H1 (cell line): ENCODE data around the gene MBTPS1. TPM values are rescaled to one million over a fixed set of nuclear protein-coding genes. Genes with fewer than 3 reads are reported as not detected.

Experiments
- CTCF ChIA-PET: fragments of 300-600 bp; sonication (Branson Sonifier 250); formaldehyde crosslinking; loops from one replicate; lab custom pipeline; 2021; ENCODE audit not compliant: partially characterized antibody; lab: Charles Lee
- POLR2A ChIA-PET: fragments of 300-600 bp; sonication (Branson Sonifier 250); formaldehyde crosslinking; loops from one replicate; lab custom pipeline; 2021; ENCODE audit warnings: inconsistent platforms; ENCODE audit not compliant: partially characterized antibody; lab: Charles Lee
- DNase-seq, 2 experiments: peaks; one replicate each; pipeline versions ENCODE4 v3.0.0 to v3.0.0-alpha.2; 2010 to 2022; ENCODE audit warnings: low spot score in 2 of 2, low read depth in 1 of 2, mixed read lengths in 1 of 2
- FAIRE-seq: peaks from 2 replicates; lab custom pipeline; 2011; peaks lifted over from hg19 to GRCh38; lab: Jason Lieb, UNC
- H2AFZ ChIP-seq: 2 replicates; pipeline ENCODE4 v1.8.1; 2012; ENCODE audit warnings: low read length, inconsistent platforms
- H2AK5ac ChIP-seq: 2 replicates; pipeline ENCODE4 v1.6.1; 2013; ENCODE audit warnings: low read depth, low read length
- H2BK120ac ChIP-seq: replicated peaks from 2 replicates; pipeline ENCODE3; 2013; ENCODE audit warnings: low read depth, low read length, inconsistent platforms
- H2BK12ac ChIP-seq: 2 replicates; pipeline ENCODE4 v1.6.1; 2013; ENCODE audit warnings: low read depth, low read length
- H2BK15ac ChIP-seq: 2 replicates; pipeline ENCODE4 v1.6.1; 2013; ENCODE audit warnings: low read length
- H2BK20ac ChIP-seq: 2 replicates; pipeline ENCODE4 v1.6.1; 2013; ENCODE audit warnings: low read length
- H2BK5ac ChIP-seq: 2 replicates; pipeline ENCODE4 v1.6.1; 2013; ENCODE audit warnings: low read depth, low read length
- H3K14ac ChIP-seq: 2 replicates; pipeline ENCODE4 v1.6.1; 2013; ENCODE audit warnings: inconsistent platforms; ENCODE audit not compliant: insufficient read length
- H3K18ac ChIP-seq: 2 replicates; pipeline ENCODE4 v1.6.1; 2013; ENCODE audit warnings: low read length; ENCODE audit errors: extremely low read depth
- H3K23ac ChIP-seq: 2 replicates; pipeline ENCODE4 v1.6.1; 2013; ENCODE audit warnings: inconsistent platforms; ENCODE audit not compliant: insufficient read length
- H3K23me2 ChIP-seq: 2 replicates; pipeline ENCODE4 v1.6.1; 2013; ENCODE audit warnings: low read depth, low read length
- H3K27ac ChIP-seq: 2 replicates; pipeline ENCODE4 v1.6.1; 2011; ENCODE audit warnings: low read depth, low read length, inconsistent platforms
- H3K27me3 ChIP-seq, 4 experiments: replicated peaks in 1 of 4; 1 replicate in 1 of 4; 2 replicates in 3 of 4; pipeline versions ENCODE4 v1.6.1 to v1.8.1; 2011 to 2013; ENCODE audit warnings: low read length in 3 of 4, mild to moderate bottlenecking in 3 of 4, inconsistent platforms in 2 of 4, mixed read lengths in 2 of 4, moderate library complexity in 1 of 4; ENCODE audit not compliant: control insufficient read depth in 3 of 4, insufficient read depth in 3 of 4; ENCODE audit errors: extremely low read depth in 1 of 4
- H3K36me3 ChIP-seq, 4 experiments: 2 replicates each; pipeline versions ENCODE4 v1.6.1 to v1.8.1; 2011 to 2013; ENCODE audit warnings: mild to moderate bottlenecking in 4 of 4, low read length in 3 of 4, moderate library complexity in 2 of 4, control low read depth in 1 of 4, inconsistent platforms in 1 of 4; ENCODE audit not compliant: insufficient read depth in 4 of 4, control insufficient read depth in 2 of 4
- H3K4ac ChIP-seq: replicated peaks from 2 replicates; pipeline ENCODE3; 2013; ENCODE audit warnings: low read length, low read depth, mixed read lengths, inconsistent platforms; ENCODE audit not compliant: insufficient read length
- H3K4me1 ChIP-seq, 4 experiments: replicated peaks in 1 of 4; 1 replicate in 1 of 4; 2 replicates in 3 of 4; pipeline versions ENCODE4 v1.6.1 to v1.8.1; 2011 to 2013; ENCODE audit warnings: low read length in 3 of 4, inconsistent platforms in 2 of 4, mixed read lengths in 1 of 4; ENCODE audit not compliant: insufficient read depth in 4 of 4, control insufficient read depth in 3 of 4
- H3K4me2 ChIP-seq, 2 experiments: 2 replicates each; pipeline versions ENCODE4 v1.6.1 to v1.8.1; 2011 to 2013; ENCODE audit warnings: low read depth in 2 of 2, low read length in 2 of 2, control low read depth in 1 of 2, inconsistent platforms in 1 of 2, mild to moderate bottlenecking in 1 of 2; ENCODE audit not compliant: insufficient read depth in 1 of 2
- H3K4me3 ChIP-seq, 4 experiments: fragments of 200-600, 300-600 bp in 1 of 4; sonication (generic), shearing (Covaris generic), sonication (Bioruptor Twin) in 1 of 4; 2 replicates each; pipeline versions ENCODE4 v1.5.1 to v1.8.1; 2011 to 2016; ENCODE audit warnings: low read length in 4 of 4, low read depth in 3 of 4, control low read depth in 2 of 4, inconsistent platforms in 2 of 4, mild to moderate bottlenecking in 2 of 4, mixed read lengths in 1 of 4, moderate library complexity in 1 of 4; ENCODE audit not compliant: insufficient read depth in 2 of 4; ENCODE audit errors: extremely low read depth in 1 of 4
- H3K56ac ChIP-seq: replicated peaks from 2 replicates; pipeline ENCODE3; 2013; ENCODE audit warnings: low read depth, mild to moderate bottlenecking, mixed read lengths, low read length, inconsistent platforms; ENCODE audit not compliant: insufficient read length
- H3K79me1 ChIP-seq: 2 replicates; pipeline ENCODE4 v1.6.1; 2013; ENCODE audit warnings: low read depth, low read length, control low read depth
- H3K79me2 ChIP-seq, 2 experiments: 2 replicates each; pipeline versions ENCODE4 v1.6.1 to v1.8.1; 2012 to 2013; ENCODE audit warnings: low read length in 2 of 2, mild to moderate bottlenecking in 2 of 2, inconsistent platforms in 1 of 2; ENCODE audit not compliant: insufficient read depth in 2 of 2, control insufficient read depth in 1 of 2
- H3K9ac ChIP-seq, 4 experiments: replicated peaks in 1 of 4; 1 replicate in 1 of 4; 2 replicates in 3 of 4; pipeline versions ENCODE4 v1.6.1 to v1.8.1; 2011 to 2013; ENCODE audit warnings: low read depth in 3 of 4, low read length in 3 of 4, control low read depth in 2 of 4, mild to moderate bottlenecking in 2 of 4, moderate library complexity in 2 of 4, inconsistent platforms in 1 of 4; ENCODE audit errors: extremely low read depth in 1 of 4
- H3K9me3 ChIP-seq, 2 experiments: 2 replicates each; pipeline versions ENCODE4 v1.6.1 to v1.8.1; 2012 to 2013; ENCODE audit warnings: mild to moderate bottlenecking in 2 of 2, moderate library complexity in 2 of 2, control low read depth in 1 of 2, inconsistent platforms in 1 of 2, low read depth in 1 of 2, low read length in 1 of 2, mixed read lengths in 1 of 2; ENCODE audit not compliant: insufficient read depth in 2 of 2
- H4K20me1 ChIP-seq, 2 experiments: replicated peaks in 1 of 2; 2 replicates each; pipeline versions ENCODE3 to v1.8.1; 2011 to 2013; ENCODE audit warnings: inconsistent platforms in 2 of 2, low read length in 2 of 2, mild to moderate bottlenecking in 1 of 2; ENCODE audit not compliant: insufficient read depth in 2 of 2, control insufficient read depth in 1 of 2
- H4K5ac ChIP-seq: 2 replicates; pipeline ENCODE4 v1.6.1; 2013; ENCODE audit warnings: low read length, low read depth, mixed read lengths, inconsistent platforms; ENCODE audit not compliant: insufficient read length
- H4K8ac ChIP-seq: 2 replicates; pipeline ENCODE4 v1.8.0; 2013; ENCODE audit warnings: mild to moderate bottlenecking, moderate library complexity, low read length, inconsistent platforms; ENCODE audit not compliant: insufficient read depth; ENCODE audit errors: extremely low read depth
- H4K91ac ChIP-seq: replicated peaks from 2 replicates; pipeline ENCODE3; 2013; ENCODE audit warnings: low read length, mixed read lengths, inconsistent platforms; ENCODE audit not compliant: insufficient read length
- YY1 ChIP-seq: IDR thresholded peaks from 2 replicates; pipeline ENCODE4 v1.6.1; 2011; ENCODE audit warnings: low read depth, mild to moderate bottlenecking, low read length
- WGBS, 2 experiments: shearing (Covaris generic) in 1 of 2; methylation state at CpG; one replicate each; pipeline versions ENCODE4 v1.1.6 to v1.1.7; 2013 to 2015; ENCODE audit warnings: low lambda C conversion rate in 2 of 2, mixed read lengths in 2 of 2, inconsistent platforms in 1 of 2, low coverage in 1 of 2, missing lambda C conversion rate in 1 of 2; ENCODE audit not compliant: insufficient replicate concordance in 2 of 2, insufficient coverage in 1 of 2, insufficient read length in 1 of 2; ENCODE audit errors: extremely low coverage in 1 of 2, missing lambda C conversion rate in 1 of 2; 5-methylcytosine and 5-hydroxymethylcytosine counted together
- polyA plus RNA-seq, 7 experiments: library from polyadenylated mRNA; depleted of rRNA in 3 of 7; stranded (reverse) in 5 of 7; unstranded in 2 of 7; fragments of >200 nt in 5 of 7; fragments of 200-250 nt in 2 of 7; gene quantifications; 1 replicate in 5 of 7; 2 replicates in 1 of 7; 4 replicates in 1 of 7; pipeline versions ENCODE4 v1.2.1 to v1.2.3, GENCODE V29; 2011 to 2013; ENCODE audit warnings: missing spikeins in 2 of 7, mixed read lengths in 2 of 7
- total RNA-seq: library from RNA; stranded (reverse); fragmentation: NEBNext Ultra II Directional; extraction: Animal tissue kit (Norgen Biotek cat#: 25700); gene quantifications from 2 replicates; pipeline ENCODE4 v1.2.1, GENCODE V29; 2021

The MBTPS1 gene
- total and polyA plus RNA-seq, 2 of the 8 experiments (the other 6 are each of a cell fraction or from before 2014, with no cell fraction given), result 30.6 to 53.3 TPM

GRCh38 chr16:84138824-84139627 lies 22.3 kb upstream of the MBTPS1 start:
- H3K4me3 ChIP-seq, result peak overlapping the region in 2 of 4 experiments; percentile 1 to 16; a peak in 2 of 8 replicates
- H3K27me3 ChIP-seq, result no peaks in the 10 kb centered on the region
- H3K18ac ChIP-seq, result no peak overlapping the region; the same call in 1 of the 2 replicates
- no peak overlapping the region for H2BK20ac ChIP-seq
- no peak for FAIRE-seq
- H4K5ac ChIP-seq, result no peak overlapping the region
- no peak overlapping the region for H4K8ac ChIP-seq
- no peak overlapping the region for H4K91ac ChIP-seq
- H2BK15ac ChIP-seq, result peak overlapping the region; percentile 20; the same call in 1 of the 2 replicates
- no peak for DNase-seq
- no peak overlapping the region for H2BK120ac ChIP-seq
- no peak overlapping the region for H3K4ac ChIP-seq
- H3K4me2 ChIP-seq, result peak overlapping the region; percentile 31 to 48; a peak in 3 of 4 replicates
- H3K79me2 ChIP-seq, result peaks cover 5 to 90% of the 10 kb centered on the region in 2 experiments; a peak in 3 of 4 replicates
- no peak overlapping the region for H3K56ac ChIP-seq
- no peak overlapping the region; the same call in 1 of the 2 replicates for H3K27ac ChIP-seq
- H3K14ac ChIP-seq, result no peak overlapping the region
- peaks cover under 1% of the 10 kb centered on the region; the same call in 1 of the 2 replicates for H3K23me2 ChIP-seq
- POLR2A ChIA-PET, result interaction anchor here (0.9 kb wide), 1 partner anchor 22 kb away, joined by 3 read pairs; the partner anchor contains the start of gene MBTPS1
- H3K9me3 ChIP-seq, result no peaks in the 10 kb centered on the region
- peaks cover 3 to 14% of the 10 kb centered on the region in 2 experiments for H4K20me1 ChIP-seq
- no peak overlapping the region for H2AFZ ChIP-seq
- H3K36me3 ChIP-seq, result peaks cover 0 to 3% (median 0%) of the 10 kb centered on the region in 4 experiments; a peak in 1 of 8 replicates
- H3K9ac ChIP-seq, result peak overlapping the region in 1 of 4 experiments; percentile 23; a peak in 1 of 7 replicates
- peak overlapping the region; percentile 41; the same call in 1 of the 2 replicates for H2AK5ac ChIP-seq
- CTCF ChIA-PET, result interaction anchor here (0.6 to 4.9 kb wide), 16 partner anchors 15 to 357 kb away, joined by 3 to 44 read pairs (median 4); partner anchors contain the start of genes MBTPS1 and TAF1C
- H3K23ac ChIP-seq, result no peak overlapping the region
- peak overlapping the region; percentile 38; the same call in 1 of the 2 replicates for H2BK5ac ChIP-seq
- WGBS, 2 experiments, result 74% methylated on average over 14 of the region's 14 CpGs; no CpG with 5 or more reads in 1 of the 2 experiments
- peaks cover 11 to 28% (median 18%) of the 10 kb centered on the region in 4 experiments for H3K4me1 ChIP-seq
- H2BK12ac ChIP-seq, result no peak overlapping the region
- peaks cover 15% of the 10 kb centered on the region for H3K79me1 ChIP-seq
- 0 out of 2 replicates have a peak, but pooled peaks have one; percentile 30 for TF ChIP-seq YY1
